NCI-H1930 (cell line): ENCODE measurements around the gene GTF3C4.

Experiments used
- DNase-seq, 2 experiments: peaks; one replicate each; lab custom pipeline; 2025; lab: John Stamatoyannopoulos, UW

Gene GTF3C4

GRCh38 chr9:132732326-132733259 is 62.3 kb downstream of the GTF3C4 start:
- no peak for DNase-seq

- DNase-seq, result no peak
Observed at GRCh38 chr9:132733260-132733815, 63.1 kb downstream of the GTF3C4 start.

DNA sequence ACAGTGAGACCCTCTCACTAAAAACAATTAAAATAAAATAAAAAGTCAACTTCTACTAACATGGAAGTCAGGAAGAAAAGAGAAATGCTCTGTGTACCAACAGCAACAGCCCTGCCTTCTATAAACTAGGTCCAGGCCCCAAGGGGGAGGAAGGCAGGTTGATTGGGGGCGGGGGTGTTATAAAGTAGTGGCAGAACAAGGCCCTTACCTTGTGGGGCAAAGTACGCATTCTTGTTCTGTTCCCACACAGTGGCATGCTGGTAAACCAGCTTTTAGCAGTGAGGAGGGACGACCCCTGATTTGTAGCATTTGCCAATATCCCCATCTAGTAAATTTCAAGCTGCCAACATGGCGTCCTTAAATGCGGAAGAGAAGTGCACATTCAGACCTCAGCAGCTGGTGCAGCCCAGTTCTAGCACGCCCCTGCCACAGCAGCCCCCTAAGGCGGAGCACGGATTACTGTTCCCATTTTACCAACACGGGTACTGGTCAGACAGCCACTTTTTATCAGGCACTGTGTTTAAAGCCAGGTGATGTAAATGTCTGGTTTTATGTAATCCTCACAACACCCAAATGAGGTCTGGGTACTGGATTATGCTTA is 69.5 kb downstream of the GTF3C4 start:
- DNase-seq, result no peak

DNA sequence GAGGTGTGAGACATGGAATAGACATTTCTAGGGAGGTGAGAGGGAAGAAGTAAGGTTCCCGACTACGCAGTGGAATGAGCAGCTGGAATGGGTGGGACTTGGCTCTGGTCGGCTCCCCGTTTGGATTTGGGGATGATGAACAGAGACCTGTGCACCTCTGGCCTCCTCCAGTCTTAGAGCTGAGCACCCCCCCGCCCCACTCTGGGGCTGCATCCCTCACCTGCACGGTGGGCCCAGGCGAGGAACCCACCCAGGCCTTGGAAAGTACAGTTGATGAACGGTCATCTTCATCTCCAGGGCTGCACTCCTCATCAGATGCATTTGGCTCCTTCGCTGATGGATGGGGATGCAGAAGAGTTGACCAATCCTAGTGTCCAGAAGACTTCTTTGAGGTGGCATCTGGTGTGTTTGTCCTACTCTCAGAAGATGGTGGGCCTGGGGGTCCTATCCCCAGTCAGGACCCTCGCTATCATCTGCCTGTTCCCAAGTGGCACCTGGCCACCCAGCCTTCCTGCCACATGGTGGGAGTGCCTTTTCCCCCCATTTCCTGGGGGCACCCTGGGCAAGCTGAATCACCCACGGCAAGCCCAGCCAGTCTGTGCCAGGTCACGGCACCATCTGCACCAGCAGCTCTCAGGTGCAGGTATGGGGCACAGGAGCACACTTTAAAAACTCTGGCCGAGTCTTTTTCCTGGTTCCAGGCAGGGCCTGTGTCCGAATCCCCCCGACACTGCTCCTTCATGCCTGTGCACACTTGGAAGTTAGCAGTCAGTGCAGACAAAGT is 70.5 kb downstream of the GTF3C4 start:
- no peak for DNase-seq

GRCh38 chr9:132742821-132743311 is 72.6 kb downstream of the GTF3C4 start:
- no peak for DNase-seq

DNA sequence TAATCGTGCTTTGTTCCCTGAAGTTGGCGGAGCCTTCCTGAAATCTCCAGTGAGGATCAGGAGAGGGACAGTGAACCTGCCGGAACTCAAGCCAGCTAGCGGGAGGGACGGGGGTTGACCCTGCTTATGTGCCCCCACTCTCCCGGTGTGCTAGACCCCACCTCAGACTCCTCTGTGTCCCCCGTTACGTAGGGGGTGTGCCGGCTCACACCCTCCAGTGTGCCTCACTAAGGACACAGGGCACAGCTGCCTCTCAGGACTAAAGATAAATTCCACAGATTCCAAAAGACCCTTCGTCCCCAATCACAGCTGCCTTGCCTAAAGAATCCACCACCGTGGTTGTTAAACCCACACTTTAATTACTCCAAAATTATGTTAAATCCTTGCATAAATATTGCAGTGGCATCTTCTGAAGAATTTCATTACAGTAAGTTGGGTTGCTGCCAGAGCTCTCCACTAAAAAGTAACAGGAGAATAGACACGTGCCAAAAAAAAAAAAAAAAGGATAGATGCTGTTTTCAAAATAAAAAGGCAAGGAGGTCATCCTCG is 73.7 kb downstream of the GTF3C4 start:
- DNase-seq, result no peak
